ENCODE measurements around the gene SULT4A1.

DNA sequence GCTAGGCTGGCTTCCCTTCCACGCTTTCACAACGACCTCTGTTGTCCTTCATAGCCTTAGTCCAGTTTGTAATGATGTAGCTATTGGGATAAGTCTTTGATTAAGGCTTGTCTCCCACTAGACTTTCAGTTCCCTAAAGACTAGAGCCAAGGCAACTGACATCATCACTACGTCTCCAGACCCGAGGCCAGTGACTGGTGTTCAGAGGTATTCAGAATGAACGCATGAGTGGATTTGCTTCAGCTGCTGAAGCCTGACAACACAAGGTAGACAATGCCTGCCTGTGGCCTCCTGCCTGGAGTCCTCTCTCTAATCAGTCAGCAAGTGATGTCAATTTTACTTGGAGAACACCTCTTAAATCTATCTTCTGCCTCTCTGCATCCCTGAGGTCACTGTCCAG is 63.8 kb downstream of the SULT4A1 start:
- TF ChIP-seq, protein P1, sequence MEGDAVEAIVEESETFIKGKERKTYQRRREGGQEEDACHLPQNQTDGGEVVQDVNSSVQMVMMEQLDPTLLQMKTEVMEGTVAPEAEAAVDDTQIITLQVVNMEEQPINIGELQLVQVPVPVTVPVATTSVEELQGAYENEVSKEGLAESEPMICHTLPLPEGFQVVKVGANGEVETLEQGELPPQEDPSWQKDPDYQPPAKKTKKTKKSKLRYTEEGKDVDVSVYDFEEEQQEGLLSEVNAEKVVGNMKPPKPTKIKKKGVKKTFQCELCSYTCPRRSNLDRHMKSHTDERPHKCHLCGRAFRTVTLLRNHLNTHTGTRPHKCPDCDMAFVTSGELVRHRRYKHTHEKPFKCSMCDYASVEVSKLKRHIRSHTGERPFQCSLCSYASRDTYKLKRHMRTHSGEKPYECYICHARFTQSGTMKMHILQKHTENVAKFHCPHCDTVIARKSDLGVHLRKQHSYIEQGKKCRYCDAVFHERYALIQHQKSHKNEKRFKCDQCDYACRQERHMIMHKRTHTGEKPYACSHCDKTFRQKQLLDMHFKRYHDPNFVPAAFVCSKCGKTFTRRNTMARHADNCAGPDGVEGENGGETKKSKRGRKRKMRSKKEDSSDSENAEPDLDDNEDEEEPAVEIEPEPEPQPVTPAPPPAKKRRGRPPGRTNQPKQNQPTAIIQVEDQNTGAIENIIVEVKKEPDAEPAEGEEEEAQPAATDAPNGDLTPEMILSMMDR (IDR thresholded peaks at IDR 0.05 in 8 of 11, conservative IDR thresholded peaks at IDR 0.05 in 3 of 11): no peak
- TF ChIP-seq POLR2A (IDR thresholded peaks at IDR 0.05) (no peak), POLR2AphosphoS5 (IDR thresholded peaks at IDR 0.05) (no peak)

Measured in spleen (tissue), 7 donors.